ENCODE measurements around the gene VPREB3. TPM values are rescaled to one million over a fixed set of nuclear protein-coding genes. Genes with fewer than 3 reads are reported as not detected.

Gene VPREB3
- total and polyA plus RNA-seq, 2 of the 8 experiments (the other 6 are each of a cell fraction or from before 2014, with no cell fraction given) = 0.52 to 4.6 TPM

- Histone ChIP-seq H2BK12ac (ENCODE audit: low read depth, low read length) (no peak overlapping the region), H3K4me3 (ENCODE audit: extremely low read depth in 1 of 4, insufficient read depth in 2 of 4, low read depth in 3 of 4, low read length in 4 of 4) (no peak overlapping the region), H3K4me1 (replicated peaks in 1 of 4; ENCODE audit: control insufficient read depth in 3 of 4, insufficient read depth in 4 of 4, low read length in 3 of 4) (peaks cover 0 to 6% (median 0%) of the 10 kb centered on the region in 4 experiments; a peak in 2 of 7 replicates), H2BK120ac (replicated peaks; ENCODE audit: low read depth, low read length) (no peak overlapping the region), H3K4ac (replicated peaks; ENCODE audit: insufficient read length, low read depth, low read length) (no peak overlapping the region), H4K20me1 (replicated peaks in 1 of 2; ENCODE audit: control insufficient read depth in 1 of 2, insufficient read depth in 2 of 2, low read length in 2 of 2) (peaks cover 0 to 2% of the 10 kb centered on the region in 2 experiments), H2AK5ac (ENCODE audit: low read depth, low read length) (no peak overlapping the region), H3K23ac (ENCODE audit: insufficient read length) (no peak overlapping the region), H3K79me1 (ENCODE audit: low read depth, low read length) (no peaks in the 10 kb centered on the region; the same call in 1 of the 2 replicates), H3K27me3 (replicated peaks in 1 of 4; ENCODE audit: control insufficient read depth in 3 of 4, extremely low read depth in 1 of 4, insufficient read depth in 3 of 4, low read length in 3 of 4) (peaks cover 0 to 2% (median 0%) of the 10 kb centered on the region in 4 experiments; a peak in 2 of 7 replicates), H3K14ac (ENCODE audit: insufficient read length) (no peak overlapping the region), H4K8ac (ENCODE audit: extremely low read depth, insufficient read depth, low read length) (no peak overlapping the region), H3K23me2 (ENCODE audit: low read depth, low read length) (no peaks in the 10 kb centered on the region), H3K4me2 (ENCODE audit: insufficient read depth in 1 of 2, low read depth in 2 of 2, low read length in 2 of 2) (no peak overlapping the region), H3K27ac (ENCODE audit: low read depth, low read length) (no peak overlapping the region), H3K18ac (ENCODE audit: extremely low read depth, low read length) (no peak overlapping the region), H2BK15ac (ENCODE audit: low read length) (no peak overlapping the region), H3K56ac (replicated peaks; ENCODE audit: insufficient read length, low read depth, low read length) (no peak overlapping the region), H2BK20ac (ENCODE audit: low read length) (no peak overlapping the region), H2AFZ (ENCODE audit: low read length) (no peak overlapping the region), H3K9me3 (ENCODE audit: insufficient read depth in 2 of 2, low read depth in 1 of 2, low read length in 1 of 2) (no peaks in the 10 kb centered on the region), H3K79me2 (ENCODE audit: control insufficient read depth in 1 of 2, insufficient read depth in 2 of 2, low read length in 2 of 2) (no peaks in the 10 kb centered on the region), H3K36me3 (ENCODE audit: control insufficient read depth in 2 of 4, insufficient read depth in 4 of 4, low read length in 3 of 4) (no peaks in the 10 kb centered on the region), H4K91ac (replicated peaks; ENCODE audit: insufficient read length, low read length) (no peak overlapping the region), H2BK5ac (ENCODE audit: low read depth, low read length) (no peak overlapping the region), H4K5ac (ENCODE audit: insufficient read length, low read depth, low read length) (no peak overlapping the region), H3K9ac (replicated peaks in 1 of 4; ENCODE audit: extremely low read depth in 1 of 4, low read depth in 3 of 4, low read length in 3 of 4) (no peak overlapping the region; a peak in 1 of 7 replicates)
- ChIA-PET POLR2A (ENCODE audit: partially characterized antibody) (interaction anchor here (1.5 to 3.9 kb wide), 2 partner anchors 12 to 114 kb away, joined by 3 to 21 read pairs; partner anchors contain the start of gene CHCHD10), CTCF (ENCODE audit: partially characterized antibody) (no interaction called here)
- 88% methylated on average over 20 of the region's 20 CpGs; no CpG with 5 or more reads in 1 of the 2 experiments for WGBS, 2 experiments (ENCODE audit: extremely low coverage in 1 of 2, insufficient coverage in 1 of 2, insufficient read length in 1 of 2, insufficient replicate concordance in 2 of 2, low coverage in 1 of 2, low lambda C conversion rate in 2 of 2, missing lambda C conversion rate in 1 of 2)
- FAIRE-seq (no peak), DNase-seq (ENCODE audit: low read depth in 1 of 2, low spot score in 2 of 2) (no peak)
- TF ChIP-seq KDM4A (IDR thresholded peaks at IDR 0.05; ENCODE audit: low read depth, low read length, severe bottlenecking) (no peak), POLR2AphosphoS5 (IDR thresholded peaks at IDR 0.05; ENCODE audit: low read depth, low read length) (no peak), FOSL1 (IDR thresholded peaks at IDR 0.05; ENCODE audit: insufficient read depth, low read depth, low read length) (no peak), SP2 (IDR thresholded peaks at IDR 0.05; ENCODE audit: low read length) (no peak), RAD21 (IDR thresholded peaks at IDR 0.05 in 1 of 2, conservative IDR thresholded peaks at IDR 0.05 in 1 of 2; ENCODE audit: low read depth in 2 of 2, low read length in 2 of 2) (no peak), JUN (IDR thresholded peaks at IDR 0.05; ENCODE audit: low read depth, low read length) (no peak), CTCF (IDR thresholded peaks at IDR 0.05; ENCODE audit: control extremely low read depth in 1 of 3, insufficient read depth in 1 of 3, low read depth in 1 of 3, low read length in 3 of 3) (no peak), RXRA (IDR thresholded peaks at IDR 0.05; ENCODE audit: insufficient read depth, low read depth, low read length) (no peak)
Observed at GRCh38 chr22:23780146-23780748, 26.0 kb upstream of the VPREB3 start.
